C4-2B (cell line): ENCODE results near the gene BMP4.

ENCODE experiments used
- H3K27ac ChIP-seq: fragments of 450-650 bp; 2 replicates; pipeline ENCODE4 v1.5.1; 2017
- CTCF ChIP-seq: fragments of 450-650 bp; conservative IDR thresholded peaks from 2 replicates; pipeline ENCODE4 v1.5.1; 2017; ENCODE audit warnings: mild to moderate bottlenecking
- ZFX ChIP-seq: fragments of 450-650 bp; IDR thresholded peaks from 2 replicates; pipeline ENCODE4 v1.6.1; 2017

Gene BMP4

DNA sequence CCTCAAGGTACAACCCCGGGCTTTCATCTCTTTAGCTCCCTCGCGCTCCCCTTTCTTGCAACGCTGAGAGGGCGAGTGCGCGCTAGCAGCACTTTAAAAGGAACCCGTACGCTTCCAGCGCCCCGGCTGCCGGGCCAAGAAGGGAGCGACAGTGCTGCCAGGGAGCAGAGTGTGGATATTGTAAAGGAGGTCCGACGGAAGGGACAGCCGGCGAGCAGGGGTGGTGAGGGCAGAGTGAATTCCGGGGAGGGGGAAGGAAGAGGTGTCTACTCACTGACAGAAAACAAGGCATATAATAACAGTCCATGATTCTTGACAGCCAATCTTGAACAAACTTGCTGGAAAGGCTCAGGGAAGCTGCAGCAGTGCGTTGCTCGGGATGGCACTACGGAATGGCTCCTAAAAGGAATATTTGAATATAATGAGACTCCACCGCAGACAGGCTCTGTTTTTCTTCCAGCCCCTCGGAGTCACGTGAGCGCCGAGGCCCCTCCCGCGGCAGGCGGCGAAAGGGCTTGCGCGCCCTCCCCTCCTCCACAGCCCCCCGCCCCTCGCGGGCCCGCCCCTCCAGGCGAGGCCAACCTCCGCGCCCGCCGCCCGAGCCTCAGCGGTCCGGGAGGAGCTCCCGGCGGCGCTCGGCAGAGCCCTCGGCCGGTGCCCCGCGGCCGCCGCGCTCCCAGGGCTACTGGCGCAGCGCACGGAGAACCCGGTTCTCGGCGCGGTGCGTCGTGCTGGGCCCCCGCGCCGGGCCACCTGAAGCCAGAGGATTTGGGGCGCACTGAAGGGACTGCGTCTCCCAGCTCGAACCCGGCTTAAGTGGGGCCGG is 3.4 kb downstream of the BMP4 start:
- peak overlapping the region; percentile 9; the same call in 1 of the 2 replicates for H3K27ac ChIP-seq
- no peak for TF ChIP-seq ZFX
- no peak for TF ChIP-seq CTCF

- TF ChIP-seq ZFX (no peak), CTCF (no peak)
- peak overlapping the region; percentile 9; the same call in 1 of the 2 replicates for H3K27ac ChIP-seq
These were observed 4.1 kb downstream of the BMP4 start for GRCh38 chr14:53952533-53952932.

DNA sequence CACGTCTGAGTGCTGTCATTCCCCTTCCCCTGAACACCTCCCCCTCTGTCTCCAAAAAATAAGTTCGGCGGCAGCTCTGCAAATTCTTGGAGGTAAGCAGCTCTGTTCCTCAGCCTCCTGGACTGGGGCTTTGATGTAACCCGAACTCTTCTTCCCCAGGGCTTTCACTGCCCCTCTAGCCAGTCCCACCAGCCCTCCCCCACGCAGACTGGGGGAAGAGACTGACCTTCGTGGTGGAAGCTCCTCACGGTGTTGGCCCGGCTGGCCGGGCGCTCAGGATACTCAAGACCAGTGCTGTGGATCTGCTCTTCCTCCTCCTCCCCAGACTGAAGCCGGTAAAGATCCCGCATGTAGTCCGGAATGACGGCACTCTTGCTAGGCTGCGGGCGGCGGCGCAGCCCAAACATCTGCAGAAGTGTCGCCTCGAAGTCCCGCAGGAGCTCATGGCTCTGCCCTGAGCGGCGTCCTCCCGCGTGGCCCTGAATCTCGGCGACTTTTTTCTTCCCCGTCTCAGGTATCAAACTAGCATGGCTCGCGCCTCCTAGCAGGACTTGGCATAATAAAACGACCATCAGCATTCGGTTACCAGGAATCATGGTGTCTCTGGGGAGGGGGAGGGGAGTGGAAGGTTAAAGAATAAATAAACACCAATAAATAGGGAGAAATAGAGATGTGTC is 4.9 kb downstream of the BMP4 start:
- H3K27ac ChIP-seq = no peak overlapping the region
- TF ChIP-seq ZFX = no peak

DNA sequence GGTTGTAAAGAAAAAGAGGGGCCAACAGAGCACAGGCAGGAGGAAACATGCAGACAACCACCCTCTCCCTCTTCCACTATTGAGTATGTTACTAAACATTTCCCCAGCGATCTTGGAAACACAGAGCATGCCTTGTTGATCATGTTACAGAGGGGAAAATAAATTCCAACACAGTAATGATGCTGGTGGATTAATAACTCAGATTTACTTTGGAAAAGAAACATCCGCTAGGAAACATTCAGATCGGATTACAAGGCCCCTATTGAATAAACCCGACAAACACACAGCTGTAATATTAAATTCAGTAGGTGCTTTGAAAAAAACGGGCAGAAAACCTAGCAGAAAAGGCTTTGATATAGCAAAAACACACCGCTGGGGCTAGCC is 5.4 kb downstream of the BMP4 start:
- H3K27ac ChIP-seq = no peak overlapping the region
- no peak for TF ChIP-seq ZFX
- TF ChIP-seq CTCF = no peak

- TF ChIP-seq ZFX = no peak
- TF ChIP-seq CTCF = no peak
- no peak overlapping the region for H3K27ac ChIP-seq
These were observed 6.4 kb downstream of the BMP4 start for GRCh38 chr14:53950031-53950793.

GRCh38 chr14:53949201-53949600 is 7.4 kb downstream of the BMP4 start:
- H3K27ac ChIP-seq = no peak overlapping the region
- TF ChIP-seq CTCF = no peak
- TF ChIP-seq ZFX = no peak

DNA sequence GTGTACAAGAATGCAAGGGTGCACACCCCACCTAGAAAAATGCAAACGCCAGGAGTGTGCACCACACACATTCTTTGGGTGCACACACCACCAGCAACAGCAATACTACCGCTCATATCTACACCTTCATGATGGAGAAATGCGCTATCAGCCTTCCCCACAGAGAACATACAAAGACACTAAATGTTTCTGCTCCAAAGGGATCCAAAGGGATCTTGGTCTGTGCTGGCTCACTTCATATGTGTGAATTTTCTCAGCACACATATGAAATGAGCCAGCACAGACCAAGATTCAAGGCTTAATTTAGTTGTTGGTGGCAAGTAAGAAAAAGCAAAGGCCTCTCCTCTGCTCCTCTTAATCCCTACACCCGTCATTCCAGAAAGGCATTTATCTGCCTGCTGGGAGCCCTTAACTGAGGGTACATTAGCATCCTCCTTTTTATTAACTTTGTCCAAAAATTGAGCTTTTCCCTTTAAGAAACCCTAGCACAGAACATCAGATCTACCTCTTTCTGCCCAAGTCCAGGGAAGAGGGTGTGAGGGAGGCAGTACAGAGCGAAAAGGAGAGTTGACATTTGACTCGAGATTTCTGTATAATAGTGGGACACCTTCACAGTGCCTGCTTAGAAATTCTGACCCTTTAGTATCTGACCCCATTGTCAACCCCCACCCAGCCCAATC is 8.3 kb downstream of the BMP4 start:
- no peak overlapping the region for H3K27ac ChIP-seq
- no peak for TF ChIP-seq ZFX
